GM12891 (cell line): Measurements from ENCODE around the gene NPRL2.

ENCODE experiments used
- POLR2A ChIP-seq: IDR thresholded peaks from 2 replicates; pipeline ENCODE4 v1.6.1; 2011; ENCODE audit warnings: low read depth, low read length, control low read depth
- POLR2AphosphoS5 ChIP-seq: IDR thresholded peaks from 2 replicates; pipeline ENCODE4 v1.6.1; 2011; ENCODE audit warnings: low read depth, low read length, control low read depth
- TAF1 ChIP-seq: IDR thresholded peaks from 2 replicates; pipeline ENCODE4 v1.6.1; 2011; ENCODE audit warnings: low read depth, low read length, control low read depth

GRCh38 chr3:50380405-50381085 lies 30.0 kb upstream of the NPRL2 start:
- TF ChIP-seq TAF1 (no peak), POLR2A (no peak), POLR2AphosphoS5 (no peak)
